HepG2 (cell line): ENCODE results near the gene KIAA0232. TPM values are rescaled to one million over a fixed set of nuclear protein-coding genes. Genes with fewer than 3 reads are reported as not detected.

Experiments
- BCL3 ChIP-seq: sonication (generic); formaldehyde crosslinking; IDR thresholded peaks from 2 replicates; pipeline ENCODE4 v1.5.1; 2020; ENCODE audit warnings: mild to moderate bottlenecking, missing genetic modification reagents, moderate library complexity
- BHLHE40 ChIP-seq: IDR thresholded peaks from 2 replicates; pipeline ENCODE4 v1.6.1; 2011; ENCODE audit warnings: low read length, improper control_type of control experiment
- GATAD2A ChIP-seq: IDR thresholded peaks from 2 replicates; pipeline ENCODE4 v1.6.1; 2016
- HMGXB4 ChIP-seq, 2 experiments: sonication (generic) in 1 of 2; formaldehyde crosslinking in 1 of 2; IDR thresholded peaks; 2 replicates each; pipeline versions ENCODE4 v1.4.0 to v1.6.1; 2018 to 2020; ENCODE audit warnings: missing genetic modification reagents in 2 of 2, borderline replicate concordance in 1 of 2, low read depth in 1 of 2, mild to moderate bottlenecking in 1 of 2, missing biosample characterization in 1 of 2
- PRDM10 ChIP-seq: sonication (generic); formaldehyde crosslinking; IDR thresholded peaks from 2 replicates; pipeline ENCODE4 v1.4.0; 2020; ENCODE audit warnings: low read depth, missing genetic modification reagents
- REPIN1 ChIP-seq: sonication (generic); formaldehyde crosslinking; IDR thresholded peaks from 2 replicates; pipeline ENCODE4 v1.8.0; 2022; ENCODE audit warnings: missing genetic modification reagents, low read depth, mild to moderate bottlenecking, borderline replicate concordance
- SALL1 ChIP-seq: sonication (generic); formaldehyde crosslinking; IDR thresholded peaks from 2 replicates; pipeline ENCODE4 v1.8.0; 2022; ENCODE audit warnings: mild to moderate bottlenecking, missing genetic modification reagents
- TEF ChIP-seq: sonication (generic); formaldehyde crosslinking; IDR thresholded peaks from 2 replicates; pipeline ENCODE4 v1.5.0; 2020; ENCODE audit warnings: missing genetic modification reagents
- ZNF253 ChIP-seq: sonication (generic); formaldehyde crosslinking; IDR thresholded peaks from 2 replicates; pipeline ENCODE4 v1.8.0; 2022; ENCODE audit warnings: mild to moderate bottlenecking, missing genetic modification reagents, borderline replicate concordance
- ZNF335 ChIP-seq: sonication (generic); formaldehyde crosslinking; IDR thresholded peaks from 2 replicates; pipeline ENCODE4 v1.4.0; 2020; ENCODE audit warnings: missing genetic modification reagents
- ZNF501 ChIP-seq: sonication (generic); formaldehyde crosslinking; IDR thresholded peaks from 2 replicates; pipeline ENCODE4 v1.5.1; 2020; ENCODE audit warnings: mild to moderate bottlenecking, moderate library complexity, missing genetic modification reagents
- ZNF670 ChIP-seq: sonication (generic); formaldehyde crosslinking; IDR thresholded peaks from 2 replicates; pipeline ENCODE4 v1.8.0; 2022; ENCODE audit warnings: mild to moderate bottlenecking, missing genetic modification reagents, borderline replicate concordance
- ZNF891 ChIP-seq: sonication (generic); formaldehyde crosslinking; IDR thresholded peaks from 2 replicates; pipeline ENCODE4 v1.5.0; 2020; ENCODE audit warnings: mild to moderate bottlenecking, missing genetic modification reagents
- polyA plus RNA-seq, 8 experiments: library from polyadenylated mRNA; depleted of rRNA in 3 of 8; stranded (reverse) in 7 of 8; unstranded in 1 of 8; fragments of >200 nt; fragmentation: Illumina TruSeq in 4 of 8; extraction: Trizol in 4 of 8; gene quantifications; 2 replicates each; pipeline versions ENCODE4 v1.2.1 to v1.2.3, GENCODE V29; 2011 to 2016; ENCODE audit warnings: low read depth in 4 of 8, missing spikeins in 1 of 8, mixed read lengths in 1 of 8; ENCODE audit not compliant: insufficient read depth in 1 of 8
- total RNA-seq, 5 experiments: library from RNA; depleted of rRNA; stranded (reverse); fragments of >200 nt; fragmentation: Illumina TruSeq; extraction: Trizol; gene quantifications; 2 replicates each; pipeline ENCODE4 v1.2.3, GENCODE V29; 2016; ENCODE audit warnings: low read depth in 1 of 5

The KIAA0232 gene
- total and polyA plus RNA-seq, 2 of the 13 experiments (the other 11 are each of a cell fraction or from before 2014, with no cell fraction given), result 7.8 to 17.1 TPM

GRCh38 chr4:6779667-6780565 lies 2.6 kb upstream of the KIAA0232 start (continued):
- peak in 1 of 2 experiments; percentile 50; a peak in 1 of 4 replicates for TF ChIP-seq HMGXB4 (CRISPR knock-in tag; IDR thresholded peaks at IDR 0.05; ENCODE audit: borderline replicate concordance in 1 of 2, low read depth in 1 of 2)
- peak; percentile 44; the same call in 1 of the 2 replicates for TF ChIP-seq SALL1 (CRISPR knock-in tag)
- TF ChIP-seq ZNF891 (CRISPR knock-in tag), result peak; percentile 61; the same call in 1 of the 2 replicates
- 0 out of 2 replicates have a peak, but pooled peaks have one; percentile 36 for TF ChIP-seq ZNF335 (CRISPR knock-in tag)
- no peak for TF ChIP-seq ZNF253
- peak; percentile 85 for TF ChIP-seq TEF (CRISPR knock-in tag)
- TF ChIP-seq BHLHE40, result peak; percentile 38; the same call in 1 of the 2 replicates
- TF ChIP-seq REPIN1 (CRISPR knock-in tag), result 0 out of 2 replicates have a peak, but pooled peaks have one; percentile 34
- TF ChIP-seq PRDM10 (CRISPR knock-in tag), result no peak
- TF ChIP-seq GATAD2A, result peak; percentile 66
- TF ChIP-seq ZNF670 (CRISPR knock-in tag), result peak; percentile 47; the same call in 1 of the 2 replicates
- TF ChIP-seq BCL3 (CRISPR knock-in tag), result 0 out of 2 replicates have a peak, but pooled peaks have one; percentile 16
- peak; percentile 55; the same call in 1 of the 2 replicates for TF ChIP-seq ZNF501
